ENCODE measurements around the gene SEC61B. TPM values are rescaled to one million over a fixed set of nuclear protein-coding genes. Genes with fewer than 3 reads are reported as not detected.

The SEC61B gene
- total and polyA plus RNA-seq, 9 of the 15 experiments (the other 6 are each of a cell fraction or from before 2014, with no cell fraction given), result 57.8 to 262 (median 172) TPM

- Histone ChIP-seq H3K27me3 (ENCODE audit: control insufficient read depth in 2 of 2, insufficient read depth in 2 of 2, low read length in 2 of 2) (no peaks in the 10 kb centered on the region; a peak in 2 of 5 replicates), H3K4me2 (ENCODE audit: insufficient read depth, low read length) (no peak overlapping the region), H2AFZ (ENCODE audit: low read depth, low read length) (no peak overlapping the region), H3K4me3 (no peak overlapping the region), H3K9me1 (ENCODE audit: control insufficient read depth, insufficient read depth, low read length) (no peaks in the 10 kb centered on the region), H4K20me1 (replicated peaks; ENCODE audit: control insufficient read depth, insufficient read depth, low read length) (no peaks in the 10 kb centered on the region), H3K36me3 (ENCODE audit: control insufficient read depth, insufficient read depth, low read length) (no peaks in the 10 kb centered on the region), H3K27ac (ENCODE audit: extremely low read depth, low read depth, low read length) (no peak overlapping the region), H3K79me2 (ENCODE audit: control insufficient read depth, insufficient read depth, low read length) (no peaks in the 10 kb centered on the region), H3K9me3 (replicated peaks; ENCODE audit: control insufficient read depth, insufficient read depth, low read depth, low read length) (no peaks in the 10 kb centered on the region), H3K9ac (ENCODE audit: insufficient read depth in 1 of 2, low read depth in 2 of 2, low read length in 2 of 2) (no peak overlapping the region), H3K4me1 (replicated peaks in 1 of 2; ENCODE audit: control insufficient read depth in 2 of 2, insufficient read depth in 2 of 2, low read length in 2 of 2) (no peaks in the 10 kb centered on the region)
- in situ Hi-C loops (cut with MboI), result loop anchor here (25.0 kb wide), 1 partner anchor 739 kb away; no protein-coding TSS in a partner anchor
- BruUV-seq (replicated peaks), result no TSS peak
- POLR2A ChIA-PET, result interaction anchor here (1.4 to 1.5 kb wide), 2 partner anchors 12 to 19 kb away, joined by 3 to 5 read pairs; no protein-coding TSS in a partner anchor
- FAIRE-seq (no peak), DNase-seq (ENCODE audit: extremely low read depth in 1 of 4, low spot score in 3 of 4) (no peak), ATAC-seq (no peak)
- no peak for TF ChIP-seq RHOXF2B (CRISPR knock-in tag; conservative IDR thresholded peaks at IDR 0.05)
- TF ChIP-seq ZNF561 (CRISPR knock-in tag; conservative IDR thresholded peaks at IDR 0.05), result no peak
- TF ChIP-seq GTF2A2 (tag; IDR thresholded peaks at IDR 0.05), result no peak
- no peak for TF ChIP-seq RFX5 (IDR thresholded peaks at IDR 0.05; ENCODE audit: low read depth, low read length)
- TF ChIP-seq, protein P1, sequence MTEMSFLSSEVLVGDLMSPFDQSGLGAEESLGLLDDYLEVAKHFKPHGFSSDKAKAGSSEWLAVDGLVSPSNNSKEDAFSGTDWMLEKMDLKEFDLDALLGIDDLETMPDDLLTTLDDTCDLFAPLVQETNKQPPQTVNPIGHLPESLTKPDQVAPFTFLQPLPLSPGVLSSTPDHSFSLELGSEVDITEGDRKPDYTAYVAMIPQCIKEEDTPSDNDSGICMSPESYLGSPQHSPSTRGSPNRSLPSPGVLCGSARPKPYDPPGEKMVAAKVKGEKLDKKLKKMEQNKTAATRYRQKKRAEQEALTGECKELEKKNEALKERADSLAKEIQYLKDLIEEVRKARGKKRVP (CRISPR knock-in tag; IDR thresholded peaks at IDR 0.05), result no peak
- no peak for TF ChIP-seq TSC22D4 (tag; IDR thresholded peaks at IDR 0.05)
- TF ChIP-seq FOXM1 (IDR thresholded peaks at IDR 0.05; ENCODE audit: low read depth), result no peak
- no peak for TF ChIP-seq FOXM1 (CRISPR knock-in tag; IDR thresholded peaks at IDR 0.05; ENCODE audit: low read depth)
- TF ChIP-seq HNRNPH1 (optimal IDR thresholded peaks at IDR 0.05; ENCODE audit: low read depth, low read length), result no peak
- TF ChIP-seq TEAD2 (tag; IDR thresholded peaks at IDR 0.05), result no peak
- TF ChIP-seq ATF7 (IDR thresholded peaks at IDR 0.05), result no peak
- TF ChIP-seq PCBP1 (IDR thresholded peaks at IDR 0.05; ENCODE audit: low read depth, low read length, poor library complexity, severe bottlenecking), result no peak
- TF ChIP-seq POLR2H (tag; IDR thresholded peaks at IDR 0.05; ENCODE audit: low read depth), result no peak
- no peak for TF ChIP-seq KLF10 (CRISPR knock-in tag; IDR thresholded peaks at IDR 0.05)
- TF ChIP-seq, protein P2, sequence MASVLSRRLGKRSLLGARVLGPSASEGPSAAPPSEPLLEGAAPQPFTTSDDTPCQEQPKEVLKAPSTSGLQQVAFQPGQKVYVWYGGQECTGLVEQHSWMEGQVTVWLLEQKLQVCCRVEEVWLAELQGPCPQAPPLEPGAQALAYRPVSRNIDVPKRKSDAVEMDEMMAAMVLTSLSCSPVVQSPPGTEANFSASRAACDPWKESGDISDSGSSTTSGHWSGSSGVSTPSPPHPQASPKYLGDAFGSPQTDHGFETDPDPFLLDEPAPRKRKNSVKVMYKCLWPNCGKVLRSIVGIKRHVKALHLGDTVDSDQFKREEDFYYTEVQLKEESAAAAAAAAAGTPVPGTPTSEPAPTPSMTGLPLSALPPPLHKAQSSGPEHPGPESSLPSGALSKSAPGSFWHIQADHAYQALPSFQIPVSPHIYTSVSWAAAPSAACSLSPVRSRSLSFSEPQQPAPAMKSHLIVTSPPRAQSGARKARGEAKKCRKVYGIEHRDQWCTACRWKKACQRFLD (CRISPR knock-in tag; IDR thresholded peaks at IDR 0.05), result no peak
- no peak for TF ChIP-seq XRCC4 (IDR thresholded peaks at IDR 0.05; ENCODE audit: extremely low read depth, insufficient read depth, insufficient read length)
- no peak for TF ChIP-seq SP1 (CRISPR knock-in tag; IDR thresholded peaks at IDR 0.05)
- no peak for TF ChIP-seq POLR2AphosphoS2 (IDR thresholded peaks at IDR 0.05; ENCODE audit: low read length)
- CTCF ChIA-PET (ENCODE audit: low intra/inter-chr PET ratio), result no interaction called here
- intact Hi-C loops (cut with micrococcal nuclease), result no loop called here
These were observed 50.8 kb downstream of the SEC61B start for GRCh38 chr9:99272836-99273235.
